ENCODE results near the gene FLNC. TPM values are rescaled to one million over a fixed set of nuclear protein-coding genes. Genes with fewer than 3 reads are reported as not detected.

FLNC gene
- total and polyA plus RNA-seq, 2 of the 13 experiments (the other 11 are each of a cell fraction or from before 2014, with no cell fraction given), result 0.02 TPM; not detected in 1

- TF ChIP-seq PRMT3 (CRISPR knock-in tag; IDR thresholded peaks at IDR 0.05; ENCODE audit: borderline replicate concordance, low read depth) (no peak), NFAT5 (CRISPR knock-in tag; IDR thresholded peaks at IDR 0.05) (no peak), SNAI1 (CRISPR knock-in tag; IDR thresholded peaks at IDR 0.05; ENCODE audit: borderline replicate concordance) (no peak), ZNF10 (CRISPR knock-in tag; IDR thresholded peaks at IDR 0.05; ENCODE audit: borderline replicate concordance, low read depth) (no peak), ZBTB7B (CRISPR knock-in tag; IDR thresholded peaks at IDR 0.05) (no peak), GABPB1 (CRISPR knock-in tag; IDR thresholded peaks at IDR 0.05) (peak; percentile 74), FOXC1 (CRISPR knock-in tag; IDR thresholded peaks at IDR 0.05; ENCODE audit: borderline replicate concordance) (no peak; the same call in 1 of the 2 replicates), REXO4 (CRISPR knock-in tag; IDR thresholded peaks at IDR 0.05; ENCODE audit: borderline replicate concordance) (no peak), HNF4A (CRISPR knock-in tag; IDR thresholded peaks at IDR 0.05) (no peak), BHLHE40 (IDR thresholded peaks at IDR 0.05; ENCODE audit: low read length) (no peak), SUZ12 (IDR thresholded peaks at IDR 0.05; ENCODE audit: low read depth, low read length) (peak; percentile 44; the same call in 1 of the 2 replicates), GTF2F1 (IDR thresholded peaks at IDR 0.05; ENCODE audit: low read length) (no peak), GMEB1 (CRISPR knock-in tag; IDR thresholded peaks at IDR 0.05; ENCODE audit: borderline replicate concordance) (peak; percentile 92), MTF2 (CRISPR knock-in tag; IDR thresholded peaks at IDR 0.05; ENCODE audit: borderline replicate concordance) (no peak)
- TF ChIP-seq, protein P1, sequence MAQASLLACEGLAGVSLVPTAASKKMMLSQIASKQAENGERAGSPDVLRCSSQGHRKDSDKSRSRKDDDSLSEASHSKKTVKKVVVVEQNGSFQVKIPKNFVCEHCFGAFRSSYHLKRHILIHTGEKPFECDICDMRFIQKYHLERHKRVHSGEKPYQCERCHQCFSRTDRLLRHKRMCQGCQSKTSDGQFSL (CRISPR knock-in tag; IDR thresholded peaks at IDR 0.05), result 0 out of 2 replicates have a peak, but pooled peaks have one; percentile 78
- TF ChIP-seq, protein P2, sequence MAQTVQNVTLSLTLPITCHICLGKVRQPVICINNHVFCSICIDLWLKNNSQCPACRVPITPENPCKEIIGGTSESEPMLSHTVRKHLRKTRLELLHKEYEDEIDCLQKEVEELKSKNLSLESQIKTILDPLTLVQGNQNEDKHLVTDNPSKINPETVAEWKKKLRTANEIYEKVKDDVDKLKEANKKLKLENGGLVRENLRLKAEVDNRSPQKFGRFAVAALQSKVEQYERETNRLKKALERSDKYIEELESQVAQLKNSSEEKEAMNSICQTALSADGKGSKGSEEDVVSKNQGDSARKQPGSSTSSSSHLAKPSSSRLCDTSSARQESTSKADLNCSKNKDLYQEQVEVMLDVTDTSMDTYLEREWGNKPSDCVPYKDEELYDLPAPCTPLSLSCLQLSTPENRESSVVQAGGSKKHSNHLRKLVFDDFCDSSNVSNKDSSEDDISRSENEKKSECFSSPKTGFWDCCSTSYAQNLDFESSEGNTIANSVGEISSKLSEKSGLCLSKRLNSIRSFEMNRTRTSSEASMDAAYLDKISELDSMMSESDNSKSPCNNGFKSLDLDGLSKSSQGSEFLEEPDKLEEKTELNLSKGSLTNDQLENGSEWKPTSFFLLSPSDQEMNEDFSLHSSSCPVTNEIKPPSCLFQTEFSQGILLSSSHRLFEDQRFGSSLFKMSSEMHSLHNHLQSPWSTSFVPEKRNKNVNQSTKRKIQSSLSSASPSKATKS (CRISPR knock-in tag; IDR thresholded peaks at IDR 0.05), result no peak
Observed at GRCh38 chr7:128862571-128863432, 32.6 kb downstream of the FLNC start, which contains the start of gene ATP6V1F (continued).
